ENCODE data around the gene USE1. TPM values are rescaled to one million over a fixed set of nuclear protein-coding genes. Genes with fewer than 3 reads are reported as not detected.

USE1 gene
- polyA plus RNA-seq, 2 of the 4 experiments (the other 2 are of a cell fraction), result 10.1 to 16.5 TPM

DNA sequence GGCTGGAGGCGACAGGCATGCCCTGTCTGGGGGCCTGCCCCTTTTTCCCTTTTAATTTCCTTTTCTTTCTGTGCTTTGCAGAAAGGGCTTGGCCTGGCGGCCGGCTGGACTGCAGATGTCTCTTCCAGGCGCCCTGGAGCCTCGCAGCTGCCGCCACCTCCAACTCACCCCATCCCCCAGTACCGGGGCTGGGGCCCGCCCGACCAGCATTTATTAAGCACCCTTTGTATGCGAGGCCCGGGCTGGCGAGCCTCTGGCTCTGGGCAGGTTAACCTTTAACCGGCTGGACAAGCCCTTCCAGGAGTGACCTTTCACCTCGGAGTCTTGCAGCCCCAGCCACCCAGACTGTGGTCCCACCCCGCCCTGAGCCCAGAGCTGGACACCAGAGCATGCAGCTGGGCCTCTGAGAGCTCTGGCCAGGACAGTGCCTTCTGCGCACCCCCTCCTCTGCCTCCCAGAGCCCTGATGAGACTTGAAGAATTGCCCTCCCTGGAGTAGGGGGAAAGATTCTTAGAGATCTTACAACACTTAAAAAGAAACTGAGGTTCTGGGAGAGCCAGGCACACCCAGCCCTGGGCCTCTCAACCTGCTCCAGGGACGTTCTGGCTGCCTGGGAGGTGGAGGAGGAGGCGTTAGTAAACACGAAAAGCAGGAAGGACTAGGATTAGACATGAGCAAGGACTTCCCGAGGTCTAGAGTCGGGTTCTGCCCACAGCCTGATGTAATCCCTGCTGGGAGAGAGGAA is 31.7 kb downstream of the USE1 start:
- FAIRE-seq (no peak), ATAC-seq (peak; percentile 20 to 51; a peak in 4 of 6 replicates), DNase-seq (ENCODE audit: low read depth in 1 of 2, low spot score in 1 of 2) (peak in 1 of 2 experiments; percentile 68)
- Histone ChIP-seq H3K27ac (peak overlapping the region; percentile 92 to 96), H3K4me3 (peak overlapping the region; percentile 93), H3K4me1 (peaks cover 53% of the 10 kb centered on the region), H3K9me3 (no peaks in the 10 kb centered on the region), H3K4me2 (peak overlapping the region; percentile 90)
- 3% methylated on average over 12 of the region's 21 CpGs for WGBS (ENCODE audit: missing lambda C conversion rate)
- CTCF ChIA-PET, result interaction anchor here (4.9 kb wide), 1 partner anchor 14 kb away, joined by 51 read pairs; no protein-coding TSS in a partner anchor
- POLR2A ChIA-PET, result interaction anchor here (0.9 kb wide), 1 partner anchor 58 kb away, joined by 3 read pairs; no protein-coding TSS in a partner anchor
- TF ChIP-seq, protein P1, sequence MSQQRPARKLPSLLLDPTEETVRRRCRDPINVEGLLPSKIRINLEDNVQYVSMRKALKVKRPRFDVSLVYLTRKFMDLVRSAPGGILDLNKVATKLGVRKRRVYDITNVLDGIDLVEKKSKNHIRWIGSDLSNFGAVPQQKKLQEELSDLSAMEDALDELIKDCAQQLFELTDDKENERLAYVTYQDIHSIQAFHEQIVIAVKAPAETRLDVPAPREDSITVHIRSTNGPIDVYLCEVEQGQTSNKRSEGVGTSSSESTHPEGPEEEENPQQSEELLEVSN (IDR thresholded peaks at IDR 0.05; ENCODE audit: borderline replicate concordance, low read depth), result 0 out of 2 replicates have a peak, but pooled peaks have one; percentile 15
- peak; percentile 92 for TF ChIP-seq KDM1A (IDR thresholded peaks at IDR 0.05; ENCODE audit: low read depth)
- TF ChIP-seq EHF (CRISPR knock-in tag; IDR thresholded peaks at IDR 0.05), result no peak

DNA sequence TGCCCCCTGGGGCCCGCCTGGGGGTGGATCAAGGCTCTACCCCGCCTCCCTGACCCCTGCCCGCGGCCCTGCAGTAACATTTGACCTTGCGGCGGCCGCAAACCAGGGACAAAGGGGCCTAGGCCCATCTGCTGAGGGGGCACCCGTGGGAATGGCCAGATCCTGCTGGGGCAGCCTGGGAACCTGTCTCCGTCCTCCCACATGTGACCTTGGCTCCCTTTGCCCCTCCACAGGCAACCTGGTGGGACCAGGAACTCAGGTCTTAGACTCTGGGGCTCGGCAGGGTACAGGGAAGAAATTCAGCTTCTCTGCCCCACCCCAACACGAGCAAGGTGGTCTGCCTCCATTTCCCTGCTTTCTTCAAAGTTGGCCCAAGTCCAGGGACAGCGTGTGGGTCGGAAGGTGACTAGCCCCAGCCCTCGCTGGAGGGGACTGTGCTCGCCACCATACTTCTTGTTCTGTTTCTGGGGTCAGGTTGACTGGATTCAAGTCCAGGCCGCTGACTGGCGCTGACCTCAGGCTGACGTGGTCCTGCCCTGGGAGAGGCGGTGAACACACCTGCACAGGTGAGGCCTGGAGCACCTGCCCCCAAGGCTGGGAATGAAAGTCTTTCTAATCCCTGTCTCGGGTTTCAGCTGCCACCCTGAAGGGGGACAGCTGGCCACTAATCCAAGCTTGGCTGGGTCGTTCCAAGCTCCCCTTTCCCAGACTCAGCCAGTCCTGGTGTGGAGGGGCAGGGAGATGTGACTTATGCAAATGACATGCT is 33.0 kb downstream of the USE1 start:
- H3K4me1 ChIP-seq, result peaks cover 40% of the 10 kb centered on the region
- no peaks in the 10 kb centered on the region for H3K9me3 ChIP-seq
- ChIA-PET POLR2A (interaction anchor here (1.0 to 1.8 kb wide), 2 partner anchors 19 to 33 kb away, joined by 3 to 5 read pairs; partner anchors contain the start of genes BABAM1 and USE1), CTCF (interaction anchor here (1.3 to 4.9 kb wide), 3 partner anchors 12 to 34 kb away, joined by 4 to 51 read pairs (median 7); no protein-coding TSS in a partner anchor)
- peak overlapping the region; percentile 90 for H3K4me2 ChIP-seq
- peak overlapping the region; percentile 92 to 96 for H3K27ac ChIP-seq
- no peak for FAIRE-seq
- TF ChIP-seq MYC (IDR thresholded peaks at IDR 0.05; ENCODE audit: borderline replicate concordance, low read length) (no peak), EHF (CRISPR knock-in tag; IDR thresholded peaks at IDR 0.05) (no peak), RNF2 (IDR thresholded peaks at IDR 0.05; ENCODE audit: borderline replicate concordance, low read depth) (no peak), CBX8 (IDR thresholded peaks at IDR 0.05) (no peak), EHMT2 (IDR thresholded peaks at IDR 0.05; ENCODE audit: low read depth) (no peak), HOXA7 (CRISPR knock-in tag; IDR thresholded peaks at IDR 0.05) (no peak), ZFP36 (IDR thresholded peaks at IDR 0.05; ENCODE audit: borderline replicate concordance, partially characterized antibody) (no peak), FOXS1 (CRISPR knock-in tag; IDR thresholded peaks at IDR 0.05) (no peak), SREBF2 (IDR thresholded peaks at IDR 0.05) (no peak), GATA3 (IDR thresholded peaks at IDR 0.05; ENCODE audit: borderline replicate concordance) (no peak), CBX2 (IDR thresholded peaks at IDR 0.05; ENCODE audit: borderline replicate concordance, low read depth) (no peak), SMC3 (IDR thresholded peaks at IDR 0.05) (no peak), HOXB13 (CRISPR knock-in tag; IDR thresholded peaks at IDR 0.05; ENCODE audit: low read depth) (no peak)
- TF ChIP-seq, protein P2, sequence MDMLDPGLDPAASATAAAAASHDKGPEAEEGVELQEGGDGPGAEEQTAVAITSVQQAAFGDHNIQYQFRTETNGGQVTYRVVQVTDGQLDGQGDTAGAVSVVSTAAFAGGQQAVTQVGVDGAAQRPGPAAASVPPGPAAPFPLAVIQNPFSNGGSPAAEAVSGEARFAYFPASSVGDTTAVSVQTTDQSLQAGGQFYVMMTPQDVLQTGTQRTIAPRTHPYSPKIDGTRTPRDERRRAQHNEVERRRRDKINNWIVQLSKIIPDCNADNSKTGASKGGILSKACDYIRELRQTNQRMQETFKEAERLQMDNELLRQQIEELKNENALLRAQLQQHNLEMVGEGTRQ (IDR thresholded peaks at IDR 0.05), result no peak
- TF ChIP-seq, protein P3, sequence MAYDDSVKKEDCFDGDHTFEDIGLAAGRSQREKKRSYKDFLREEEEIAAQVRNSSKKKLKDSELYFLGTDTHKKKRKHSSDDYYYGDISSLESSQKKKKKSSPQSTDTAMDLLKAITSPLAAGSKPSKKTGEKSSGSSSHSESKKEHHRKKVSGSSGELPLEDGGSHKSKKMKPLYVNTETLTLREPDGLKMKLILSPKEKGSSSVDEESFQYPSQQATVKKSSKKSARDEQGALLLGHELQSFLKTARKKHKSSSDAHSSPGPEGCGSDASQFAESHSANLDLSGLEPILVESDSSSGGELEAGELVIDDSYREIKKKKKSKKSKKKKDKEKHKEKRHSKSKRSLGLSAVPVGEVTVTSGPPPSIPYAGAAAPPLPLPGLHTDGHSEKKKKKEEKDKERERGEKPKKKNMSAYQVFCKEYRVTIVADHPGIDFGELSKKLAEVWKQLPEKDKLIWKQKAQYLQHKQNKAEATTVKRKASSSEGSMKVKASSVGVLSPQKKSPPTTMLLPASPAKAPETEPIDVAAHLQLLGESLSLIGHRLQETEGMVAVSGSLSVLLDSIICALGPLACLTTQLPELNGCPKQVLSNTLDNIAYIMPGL (CRISPR knock-in tag; IDR thresholded peaks at IDR 0.05; ENCODE audit: borderline replicate concordance), result no peak
- TF ChIP-seq, protein P4, sequence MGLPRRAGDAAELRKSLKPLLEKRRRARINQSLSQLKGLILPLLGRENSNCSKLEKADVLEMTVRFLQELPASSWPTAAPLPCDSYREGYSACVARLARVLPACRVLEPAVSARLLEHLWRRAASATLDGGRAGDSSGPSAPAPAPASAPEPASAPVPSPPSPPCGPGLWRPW (IDR thresholded peaks at IDR 0.05), result no peak
- TF ChIP-seq, protein P5, sequence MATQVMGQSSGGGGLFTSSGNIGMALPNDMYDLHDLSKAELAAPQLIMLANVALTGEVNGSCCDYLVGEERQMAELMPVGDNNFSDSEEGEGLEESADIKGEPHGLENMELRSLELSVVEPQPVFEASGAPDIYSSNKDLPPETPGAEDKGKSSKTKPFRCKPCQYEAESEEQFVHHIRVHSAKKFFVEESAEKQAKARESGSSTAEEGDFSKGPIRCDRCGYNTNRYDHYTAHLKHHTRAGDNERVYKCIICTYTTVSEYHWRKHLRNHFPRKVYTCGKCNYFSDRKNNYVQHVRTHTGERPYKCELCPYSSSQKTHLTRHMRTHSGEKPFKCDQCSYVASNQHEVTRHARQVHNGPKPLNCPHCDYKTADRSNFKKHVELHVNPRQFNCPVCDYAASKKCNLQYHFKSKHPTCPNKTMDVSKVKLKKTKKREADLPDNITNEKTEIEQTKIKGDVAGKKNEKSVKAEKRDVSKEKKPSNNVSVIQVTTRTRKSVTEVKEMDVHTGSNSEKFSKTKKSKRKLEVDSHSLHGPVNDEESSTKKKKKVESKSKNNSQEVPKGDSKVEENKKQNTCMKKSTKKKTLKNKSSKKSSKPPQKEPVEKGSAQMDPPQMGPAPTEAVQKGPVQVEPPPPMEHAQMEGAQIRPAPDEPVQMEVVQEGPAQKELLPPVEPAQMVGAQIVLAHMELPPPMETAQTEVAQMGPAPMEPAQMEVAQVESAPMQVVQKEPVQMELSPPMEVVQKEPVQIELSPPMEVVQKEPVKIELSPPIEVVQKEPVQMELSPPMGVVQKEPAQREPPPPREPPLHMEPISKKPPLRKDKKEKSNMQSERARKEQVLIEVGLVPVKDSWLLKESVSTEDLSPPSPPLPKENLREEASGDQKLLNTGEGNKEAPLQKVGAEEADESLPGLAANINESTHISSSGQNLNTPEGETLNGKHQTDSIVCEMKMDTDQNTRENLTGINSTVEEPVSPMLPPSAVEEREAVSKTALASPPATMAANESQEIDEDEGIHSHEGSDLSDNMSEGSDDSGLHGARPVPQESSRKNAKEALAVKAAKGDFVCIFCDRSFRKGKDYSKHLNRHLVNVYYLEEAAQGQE (IDR thresholded peaks at IDR 0.05), result no peak
- TF ChIP-seq, protein P6, sequence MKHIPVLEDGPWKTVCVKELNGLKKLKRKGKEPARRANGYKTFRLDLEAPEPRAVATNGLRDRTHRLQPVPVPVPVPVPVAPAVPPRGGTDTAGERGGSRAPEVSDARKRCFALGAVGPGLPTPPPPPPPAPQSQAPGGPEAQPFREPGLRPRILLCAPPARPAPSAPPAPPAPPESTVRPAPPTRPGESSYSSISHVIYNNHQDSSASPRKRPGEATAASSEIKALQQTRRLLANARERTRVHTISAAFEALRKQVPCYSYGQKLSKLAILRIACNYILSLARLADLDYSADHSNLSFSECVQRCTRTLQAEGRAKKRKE (CRISPR knock-in tag; IDR thresholded peaks at IDR 0.05; ENCODE audit: low read depth), result no peak
- no peak overlapping the region for H3K4me3 ChIP-seq
- WGBS (ENCODE audit: missing lambda C conversion rate), result 75% methylated on average over 5 of the region's 21 CpGs
- DNase-seq (ENCODE audit: low read depth in 1 of 2, low spot score in 1 of 2), result no peak
- ATAC-seq, result no peak
